K562 (cell line): ENCODE measurements around the gene OST4. TPM values are rescaled to one million over a fixed set of nuclear protein-coding genes. Genes with fewer than 3 reads are reported as not detected.

ENCODE experiments used
- EGR1 ChIP-seq: fragments of 450-650 bp; conservative IDR thresholded peaks from 2 replicates; pipeline ENCODE4 v1.6.1; 2017; ENCODE audit warnings: mild to moderate bottlenecking
- ELF2 ChIP-seq: fragments of 250-450 bp; sonication (Bioruptor Pico); IDR thresholded peaks from 2 replicates; pipeline ENCODE4 v1.5.0; 2021; ENCODE audit warnings: mild to moderate bottlenecking
- EP300 ChIP-seq: IDR thresholded peaks from 2 replicates; pipeline ENCODE4 v1.6.1; 2012; ENCODE audit warnings: low read length, improper control_type of control experiment
- ETV1 ChIP-seq: fragments of 450-650 bp; conservative IDR thresholded peaks from 2 replicates; pipeline ENCODE4 v1.6.1; 2016; ENCODE audit warnings: missing genetic modification characterization, control low read depth, low read depth, missing compliant biosample characterization
- FOXA3 ChIP-seq, 2 experiments: fragments of 450-650 bp in 1 of 2; sonication (generic) in 1 of 2; formaldehyde crosslinking; IDR thresholded peaks in 1 of 2; conservative IDR thresholded peaks in 1 of 2; 2 replicates each; pipeline versions ENCODE4 v1.4.0 to v1.8.0; 2020 to 2022; ENCODE audit warnings: mild to moderate bottlenecking in 2 of 2, missing genetic modification reagents in 1 of 2
- FOXM1 ChIP-seq, 2 experiments: fragments of 450-650 bp in 1 of 2; sonication (generic) in 1 of 2; formaldehyde crosslinking in 1 of 2; IDR thresholded peaks; 2 replicates each; pipeline versions ENCODE4 v1.6.1 to v1.9.0; 2017 to 2022; ENCODE audit warnings: low read depth in 2 of 2, mild to moderate bottlenecking in 2 of 2, missing genetic modification reagents in 1 of 2, moderate library complexity in 1 of 2
- HBP1 ChIP-seq: fragments of 450-650 bp; formaldehyde crosslinking; IDR thresholded peaks from 2 replicates; pipeline ENCODE4 v1.4.0; 2022; ENCODE audit warnings: missing genetic modification characterization
- JUNB ChIP-seq: fragments of 450-650 bp; formaldehyde crosslinking; conservative IDR thresholded peaks from 2 replicates; pipeline ENCODE4 v1.4.0; 2020; ENCODE audit warnings: mild to moderate bottlenecking
- KDM5B ChIP-seq: fragments of 200-600 bp; sonication (generic); IDR thresholded peaks from 2 replicates; pipeline ENCODE4 v1.6.1; 2012; ENCODE audit warnings: low read depth, mild to moderate bottlenecking, moderate library complexity, low read length, control low read depth, inconsistent platforms; ENCODE audit not compliant: insufficient replicate concordance
- L3MBTL2 ChIP-seq: fragments of 450-650 bp; IDR thresholded peaks from 2 replicates; pipeline ENCODE4 v1.6.1; 2016; ENCODE audit warnings: mild to moderate bottlenecking, moderate library complexity
- NBN ChIP-seq: fragments of 450-650 bp; IDR thresholded peaks from 2 replicates; pipeline ENCODE4 v1.6.1; 2016; ENCODE audit warnings: low read depth, mild to moderate bottlenecking
- POLR2A ChIP-seq: fragments of 450-650 bp; conservative IDR thresholded peaks from 2 replicates; pipeline ENCODE4 v1.6.1; 2016
- SNAPC5 ChIP-seq: fragments of 250-450 bp; sonication (Bioruptor Pico); IDR thresholded peaks from 2 replicates; pipeline ENCODE4 v1.8.0; 2021; ENCODE audit warnings: moderate library complexity, mild to moderate bottlenecking, inconsistent platforms
- SP2 ChIP-seq: IDR thresholded peaks from 2 replicates; pipeline ENCODE4 v1.6.1; 2011; ENCODE audit warnings: mild to moderate bottlenecking, low read depth, low read length, moderate library complexity; ENCODE audit not compliant: poor library complexity, severe bottlenecking; ENCODE audit errors: extremely low read depth
- SPI1 ChIP-seq: IDR thresholded peaks from 2 replicates; pipeline ENCODE4 v1.6.1; 2011; ENCODE audit warnings: low read depth, low read length, control low read depth, borderline replicate concordance
- VEZF1 ChIP-seq: fragments of 200-800 bp; sonication (Bioruptor generic); IDR thresholded peaks from 2 replicates; pipeline ENCODE4 v1.6.1; 2017; ENCODE audit warnings: missing genetic modification characterization, missing compliant biosample characterization
- ZBTB33 ChIP-seq: sonication (generic); formaldehyde crosslinking; IDR thresholded peaks from 2 replicates; pipeline ENCODE4 v1.8.1; 2023; ENCODE audit warnings: mild to moderate bottlenecking, missing genetic modification reagents
- ZC3H8 ChIP-seq: fragments of 450-650 bp; IDR thresholded peaks from 2 replicates; pipeline ENCODE4 v1.6.1; 2017
- ZNF445 ChIP-seq: fragments of 250-450 bp; sonication (Bioruptor Pico); IDR thresholded peaks from 2 replicates; pipeline ENCODE4 v1.4.0; 2020; ENCODE audit warnings: low read depth, mild to moderate bottlenecking, moderate library complexity
- ZNF512 ChIP-seq: IDR thresholded peaks from 2 replicates; pipeline ENCODE4 v1.6.1; 2016; ENCODE audit warnings: missing genetic modification characterization, missing compliant biosample characterization
- polyA plus RNA-seq, 8 experiments: library from polyadenylated mRNA; depleted of rRNA in 4 of 8; stranded (reverse) in 5 of 8; unstranded in 3 of 8; fragments of >200 nt; fragmentation: Nextera tagmentation in 2 of 8; fragmentation: Illumina TruSeq in 1 of 8; extraction: Ambion mirVana in 2 of 8; extraction: Trizol in 1 of 8; gene quantifications; 2 replicates each; pipeline versions ENCODE4 v1.2.1 to v1.2.3, GENCODE V29; 2011 to 2014; ENCODE audit warnings: inconsistent platforms in 1 of 8, missing spikeins in 1 of 8
- total RNA-seq, 7 experiments: library from RNA; depleted of rRNA in 6 of 7; stranded (reverse); fragments of >200 nt in 6 of 7; fragmentation: Illumina TruSeq in 2 of 7; extraction: Trizol in 2 of 7; gene quantifications; 2 replicates each; pipeline versions ENCODE4 v1.2.1 to v1.2.3, GENCODE V29; 2011 to 2021; ENCODE audit warnings: low replicate concordance in 1 of 7

Gene OST4
- total and polyA plus RNA-seq, 9 of the 15 experiments (the other 6 are each of a cell fraction or from before 2014, with no cell fraction given) = 186 to 1,155 (median 355) TPM

GRCh38 chr2:27050996-27051901, 20.2 kb downstream of the OST4 start, which contains the start of gene AGBL5 (continued):
- TF ChIP-seq ZBTB33 (CRISPR knock-in tag) (peak; percentile 17; the same call in 1 of the 2 replicates), EGR1 (no peak), ZNF445 (CRISPR knock-in tag) (no peak), NBN (peak; percentile 92; the same call in 1 of the 2 replicates), VEZF1 (CRISPR knock-in tag) (peak; percentile 49), L3MBTL2 (peak; percentile 100), ZNF512 (no peak), POLR2A (peak; percentile 80), KDM5B (peak; percentile 56), ZC3H8 (no peak), EP300 (peak; percentile 67), ETV1 (tag) (peak; percentile 86), SP2 (no peak), SPI1 (no peak), ELF2 (CRISPR knock-in tag) (0 out of 2 replicates have a peak, but pooled peaks have one; percentile 50), JUNB (CRISPR knock-in tag) (no peak), SNAPC5 (no peak), FOXM1 (IDR thresholded peaks at IDR 0.05; ENCODE audit: low read depth) (no peak; the same call in 1 of the 2 replicates), FOXM1 (CRISPR knock-in tag; IDR thresholded peaks at IDR 0.05; ENCODE audit: low read depth) (0 out of 2 replicates have a peak, but pooled peaks have one; percentile 78), HBP1 (peak; percentile 69; the same call in 1 of the 2 replicates), FOXA3 (CRISPR knock-in tag; conservative IDR thresholded peaks at IDR 0.05 in 1 of 2, IDR thresholded peaks at IDR 0.05 in 1 of 2) (no peak; a peak in 1 of 4 replicates)
